ENCODE results near the gene RP2. TPM values are rescaled to one million over a fixed set of nuclear protein-coding genes. Genes with fewer than 3 reads are reported as not detected.

RP2 gene
- total RNA-seq, 1 donor from 2014 or later = 6.6 TPM

DNA sequence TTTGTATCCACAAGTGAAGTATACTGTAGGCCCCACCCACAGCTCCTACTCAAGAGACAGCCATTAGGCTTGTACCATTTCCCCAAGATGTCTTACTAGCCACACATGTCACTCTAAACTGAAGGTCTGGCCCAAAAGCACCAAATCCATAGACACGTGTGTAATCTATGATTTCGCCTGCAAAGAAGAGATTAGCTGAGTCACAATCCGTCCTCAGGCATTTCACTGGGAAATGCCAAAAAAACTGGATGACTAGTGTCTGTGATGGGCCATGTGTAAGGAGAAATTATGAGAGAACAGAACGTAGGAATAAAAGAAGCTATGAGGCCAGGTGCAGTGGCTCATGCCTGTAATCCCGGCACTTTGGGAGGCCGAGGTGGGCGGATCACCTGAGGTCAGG lies 21.9 kb upstream of the RP2 start:
- TF ChIP-seq, protein P1, sequence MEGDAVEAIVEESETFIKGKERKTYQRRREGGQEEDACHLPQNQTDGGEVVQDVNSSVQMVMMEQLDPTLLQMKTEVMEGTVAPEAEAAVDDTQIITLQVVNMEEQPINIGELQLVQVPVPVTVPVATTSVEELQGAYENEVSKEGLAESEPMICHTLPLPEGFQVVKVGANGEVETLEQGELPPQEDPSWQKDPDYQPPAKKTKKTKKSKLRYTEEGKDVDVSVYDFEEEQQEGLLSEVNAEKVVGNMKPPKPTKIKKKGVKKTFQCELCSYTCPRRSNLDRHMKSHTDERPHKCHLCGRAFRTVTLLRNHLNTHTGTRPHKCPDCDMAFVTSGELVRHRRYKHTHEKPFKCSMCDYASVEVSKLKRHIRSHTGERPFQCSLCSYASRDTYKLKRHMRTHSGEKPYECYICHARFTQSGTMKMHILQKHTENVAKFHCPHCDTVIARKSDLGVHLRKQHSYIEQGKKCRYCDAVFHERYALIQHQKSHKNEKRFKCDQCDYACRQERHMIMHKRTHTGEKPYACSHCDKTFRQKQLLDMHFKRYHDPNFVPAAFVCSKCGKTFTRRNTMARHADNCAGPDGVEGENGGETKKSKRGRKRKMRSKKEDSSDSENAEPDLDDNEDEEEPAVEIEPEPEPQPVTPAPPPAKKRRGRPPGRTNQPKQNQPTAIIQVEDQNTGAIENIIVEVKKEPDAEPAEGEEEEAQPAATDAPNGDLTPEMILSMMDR (IDR thresholded peaks at IDR 0.05) = no peak
- Histone ChIP-seq H3K4me3 (no peak overlapping the region), H3K4me1 (no peaks in the 10 kb centered on the region), H3K36me3 (no peaks in the 10 kb centered on the region), H3K9me3 (no peaks in the 10 kb centered on the region), H3K27ac (no peak overlapping the region), H3K27me3 (no peaks in the 10 kb centered on the region)
- intact Hi-C loops (cut with DNase I) = no loop called here
- no peak for DNase-seq (ENCODE audit: low spot score in 2 of 2)

- TF ChIP-seq, protein P1 (IDR thresholded peaks at IDR 0.05) = no peak
- no peak for DNase-seq (ENCODE audit: low spot score in 2 of 2)
- H3K36me3 ChIP-seq = no peaks in the 10 kb centered on the region
- peaks cover 0 to 5% of the 10 kb centered on the region in 2 donors for H3K9me3 ChIP-seq
- H3K4me1 ChIP-seq = no peaks in the 10 kb centered on the region
- H3K27ac ChIP-seq = no peak overlapping the region
- intact Hi-C loops (cut with DNase I) = no loop called here
- no peaks in the 10 kb centered on the region for H3K27me3 ChIP-seq
- no peak overlapping the region for H3K4me3 ChIP-seq
These were observed 17.7 kb upstream of the RP2 start for GRCh38 chrX:46819136-46819535.

DNA sequence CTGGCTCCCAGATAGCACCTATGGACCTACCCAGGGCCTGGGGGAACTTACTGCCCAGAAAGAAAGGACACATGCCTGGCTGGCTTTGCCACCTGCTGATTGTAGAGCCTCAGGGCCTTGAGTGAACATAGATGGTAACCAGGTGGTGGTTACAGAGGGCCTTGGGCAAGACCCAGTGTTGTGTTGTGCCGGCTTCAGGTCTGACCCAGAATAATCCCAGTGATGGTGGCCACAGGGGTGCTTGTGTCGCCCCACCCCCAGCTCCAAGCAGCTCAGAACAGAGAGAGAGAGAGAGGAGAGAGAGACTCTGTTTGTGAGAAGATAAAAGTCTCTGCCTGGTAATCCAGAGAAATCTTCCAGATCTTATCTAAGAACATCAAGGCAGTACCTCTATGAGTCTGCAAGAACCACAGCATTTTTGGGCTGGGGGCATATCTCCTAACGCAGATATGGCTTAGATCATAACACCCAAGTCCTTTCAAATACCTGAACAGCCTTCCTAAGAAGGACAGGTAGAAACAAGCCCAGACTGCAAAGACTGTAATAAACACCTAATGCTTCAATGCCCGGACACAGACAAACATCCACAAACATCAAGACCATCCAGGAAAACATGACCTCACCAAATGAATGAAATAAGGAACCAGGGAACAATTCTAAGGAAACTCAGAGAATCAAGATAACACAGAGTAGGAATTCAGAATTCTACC lies 16.3 kb upstream of the RP2 start:
- Histone ChIP-seq H3K4me1 (no peaks in the 10 kb centered on the region), H3K36me3 (no peaks in the 10 kb centered on the region), H3K9me3 (peaks cover 0 to 5% of the 10 kb centered on the region in 2 donors), H3K27ac (no peak overlapping the region), H3K4me3 (no peak overlapping the region), H3K27me3 (no peaks in the 10 kb centered on the region)
- TF ChIP-seq, protein P1 (IDR thresholded peaks at IDR 0.05) = no peak
- no peak for DNase-seq (ENCODE audit: low spot score in 2 of 2)
- intact Hi-C loops (cut with DNase I) = no loop called here

GRCh38 chrX:46823481-46823880 lies 13.4 kb upstream of the RP2 start:
- no peaks in the 10 kb centered on the region for H3K36me3 ChIP-seq
- H3K27ac ChIP-seq = no peak overlapping the region
- peaks cover 0 to 5% of the 10 kb centered on the region in 2 donors for H3K9me3 ChIP-seq
- no peak overlapping the region for H3K4me3 ChIP-seq
- no peak for DNase-seq (ENCODE audit: low spot score in 2 of 2)
- no peaks in the 10 kb centered on the region for H3K4me1 ChIP-seq
- no peaks in the 10 kb centered on the region for H3K27me3 ChIP-seq
- TF ChIP-seq, protein P1 (IDR thresholded peaks at IDR 0.05) = no peak
- intact Hi-C loops (cut with DNase I) = no loop called here

DNA sequence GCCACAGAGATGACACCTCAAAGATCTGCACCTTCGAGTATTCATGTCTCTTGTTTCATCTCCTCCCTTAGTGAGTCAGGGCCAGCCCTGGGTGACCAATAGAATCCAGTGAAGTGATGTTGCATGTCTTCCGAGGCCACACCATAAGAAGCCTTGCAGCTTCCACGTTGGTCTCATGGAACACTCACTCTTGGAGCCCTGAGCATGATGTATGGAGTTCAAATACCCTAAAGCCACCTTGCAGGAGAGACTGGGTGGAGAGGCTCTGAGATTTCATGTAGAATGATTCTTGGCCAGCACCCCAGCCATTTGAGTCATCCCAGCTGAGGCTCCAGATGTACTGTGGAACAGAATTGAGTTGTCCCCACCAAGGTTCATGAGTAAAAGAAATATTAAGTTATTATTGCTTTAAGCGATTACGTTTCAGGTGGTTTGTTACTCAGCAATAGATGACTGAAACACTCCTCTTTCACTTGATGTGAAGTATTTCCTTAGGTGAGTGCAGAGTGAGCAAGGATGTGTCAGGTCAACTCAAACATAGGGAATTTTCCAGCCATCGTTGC lies 5.0 kb upstream of the RP2 start:
- H3K27ac ChIP-seq = no peak overlapping the region
- no peaks in the 10 kb centered on the region for H3K27me3 ChIP-seq
- no peak for DNase-seq (ENCODE audit: low spot score in 2 of 2)
- H3K4me3 ChIP-seq = no peak overlapping the region
- TF ChIP-seq, protein P1 (IDR thresholded peaks at IDR 0.05) = no peak
- no peaks in the 10 kb centered on the region for H3K9me3 ChIP-seq
- H3K36me3 ChIP-seq = no peaks in the 10 kb centered on the region
- H3K4me1 ChIP-seq = no peaks in the 10 kb centered on the region
- intact Hi-C loops (cut with DNase I) = no loop called here
